ENCODE measurements around the gene TMEM253.

The TMEM253 gene

DNA sequence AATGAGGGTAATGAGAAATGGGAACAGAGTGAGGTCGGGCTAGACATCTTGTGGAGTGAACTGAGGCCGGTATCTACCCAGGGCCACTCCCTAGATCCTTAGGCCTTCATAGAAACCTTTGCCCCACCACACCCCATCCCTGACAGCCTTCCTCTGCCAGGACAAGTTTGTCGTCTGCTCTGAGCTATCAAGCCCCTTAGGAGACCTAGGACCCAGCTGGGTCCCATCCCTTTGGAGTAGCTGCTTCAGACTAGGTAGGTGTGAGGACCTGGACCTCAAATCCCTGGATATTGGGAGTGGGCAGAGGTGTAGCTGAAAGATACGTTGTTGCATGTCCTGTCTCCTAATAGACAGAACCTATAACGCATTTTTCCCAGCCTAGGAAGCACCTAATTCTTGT, at the start of gene TMEM253:
Gene TMEM253, plus strand, starts transcription at position 136 of the 400 bp plus-strand sequence. CDS start 278 bp downstream, outside the sequence.
- peak within 1 kb of the TSS; percentile 20 for H3K27ac Mint-ChIP-seq
- no peak within 1 kb of the TSS for H3K4me3 Mint-ChIP-seq
- H3K27me3 Mint-ChIP-seq, result peaks cover 9% of the 10 kb centered on the region

GRCh38 chr14:21053184-21054122, 47.4 kb upstream of the TMEM253 start:
- Mint-ChIP-seq H3K27me3 (peaks cover 3% of the 10 kb centered on the region), H3K27ac (no peak overlapping the region)

More for the DNA sequence above, at the start of gene TMEM253:
- H3K36me3 Mint-ChIP-seq (ENCODE audit: low read depth), result no peaks in the 10 kb centered on the region
- H3K9me3 Mint-ChIP-seq, result no peaks in the 10 kb centered on the region
- peaks cover 43% of the 10 kb centered on the region for H3K4me1 Mint-ChIP-seq (ENCODE audit: low read depth)

GRCh38 chr14:21054123-21054767, 46.6 kb upstream of the TMEM253 start:
- Mint-ChIP-seq H3K4me1 (ENCODE audit: low read depth) (no peaks in the 10 kb centered on the region), H3K9me3 (no peaks in the 10 kb centered on the region), H3K27ac (no peak overlapping the region), H3K27me3 (no peaks in the 10 kb centered on the region), H3K36me3 (ENCODE audit: low read depth) (no peaks in the 10 kb centered on the region), H3K4me3 (no peak overlapping the region)

More at GRCh38 chr14:21053184-21054122, 47.4 kb upstream of the TMEM253 start:
- H3K4me1 Mint-ChIP-seq (ENCODE audit: low read depth), result no peaks in the 10 kb centered on the region
- no peaks in the 10 kb centered on the region for H3K9me3 Mint-ChIP-seq
- no peaks in the 10 kb centered on the region for H3K36me3 Mint-ChIP-seq (ENCODE audit: low read depth)
- H3K4me3 Mint-ChIP-seq, result no peak overlapping the region

DNA sequence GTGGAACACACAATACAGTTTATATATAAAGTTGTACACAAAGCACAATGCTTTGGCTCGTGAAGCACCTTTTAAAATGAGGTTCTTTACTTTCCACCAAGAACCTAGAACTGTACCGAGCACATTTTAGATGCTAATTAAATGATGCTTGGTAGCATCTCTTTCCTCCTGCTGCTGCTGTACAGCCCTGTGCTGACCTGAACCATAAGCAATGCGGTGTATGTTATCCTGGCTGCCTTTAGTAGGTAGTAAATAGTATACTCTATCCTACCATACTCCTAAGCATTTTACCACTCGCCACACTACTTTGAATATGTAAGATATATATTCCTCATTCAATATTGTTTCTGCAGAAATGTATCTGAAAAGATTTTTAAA, 46.1 kb upstream of the TMEM253 start:
- no peaks in the 10 kb centered on the region for H3K9me3 Mint-ChIP-seq
- H3K4me1 Mint-ChIP-seq (ENCODE audit: low read depth), result no peaks in the 10 kb centered on the region
- no peak overlapping the region for H3K4me3 Mint-ChIP-seq
- no peaks in the 10 kb centered on the region for H3K27me3 Mint-ChIP-seq
- no peak overlapping the region for H3K27ac Mint-ChIP-seq
- H3K36me3 Mint-ChIP-seq (ENCODE audit: low read depth), result no peaks in the 10 kb centered on the region

GRCh38 chr14:21055432-21056117, 45.3 kb upstream of the TMEM253 start:
- Mint-ChIP-seq H3K27ac (no peak overlapping the region), H3K9me3 (no peaks in the 10 kb centered on the region), H3K27me3 (peaks cover 4% of the 10 kb centered on the region), H3K36me3 (ENCODE audit: low read depth) (no peaks in the 10 kb centered on the region), H3K4me1 (ENCODE audit: low read depth) (no peaks in the 10 kb centered on the region), H3K4me3 (no peak overlapping the region)

DNA sequence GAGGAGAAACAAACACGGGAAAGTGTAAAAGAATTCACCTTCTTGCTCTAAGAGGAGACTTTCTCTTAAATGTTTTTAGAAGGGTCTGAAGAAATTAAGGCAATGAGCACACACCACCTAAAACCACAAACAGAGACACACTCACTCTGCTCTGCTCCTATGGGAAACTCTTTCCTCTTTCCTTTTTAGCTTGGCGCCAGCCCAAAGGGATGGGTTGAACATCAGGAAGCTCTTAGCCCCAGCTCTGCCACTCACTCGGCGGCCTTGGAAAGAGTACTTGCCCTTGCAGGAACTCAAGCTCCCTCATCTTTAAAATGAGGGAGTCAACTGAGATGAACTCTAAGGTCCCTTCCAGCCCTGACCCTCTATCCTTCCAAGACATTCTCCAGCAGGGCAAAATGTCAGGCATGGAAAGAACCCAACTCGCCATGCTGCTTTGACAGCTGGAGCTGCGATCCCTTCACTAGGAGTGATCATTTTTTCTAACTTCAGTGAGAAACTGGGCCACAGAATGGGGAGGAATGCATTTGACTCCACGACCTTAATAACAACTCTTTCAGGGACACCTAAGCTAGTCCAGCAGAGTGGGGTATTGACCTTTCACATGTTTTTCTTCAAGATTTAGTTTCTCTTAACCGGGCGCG, 44.2 kb upstream of the TMEM253 start:
- Mint-ChIP-seq H3K36me3 (ENCODE audit: low read depth) (no peaks in the 10 kb centered on the region), H3K4me3 (no peak overlapping the region), H3K27me3 (peaks cover 6% of the 10 kb centered on the region), H3K4me1 (ENCODE audit: low read depth) (no peaks in the 10 kb centered on the region), H3K9me3 (no peaks in the 10 kb centered on the region), H3K27ac (no peak overlapping the region)

DNA sequence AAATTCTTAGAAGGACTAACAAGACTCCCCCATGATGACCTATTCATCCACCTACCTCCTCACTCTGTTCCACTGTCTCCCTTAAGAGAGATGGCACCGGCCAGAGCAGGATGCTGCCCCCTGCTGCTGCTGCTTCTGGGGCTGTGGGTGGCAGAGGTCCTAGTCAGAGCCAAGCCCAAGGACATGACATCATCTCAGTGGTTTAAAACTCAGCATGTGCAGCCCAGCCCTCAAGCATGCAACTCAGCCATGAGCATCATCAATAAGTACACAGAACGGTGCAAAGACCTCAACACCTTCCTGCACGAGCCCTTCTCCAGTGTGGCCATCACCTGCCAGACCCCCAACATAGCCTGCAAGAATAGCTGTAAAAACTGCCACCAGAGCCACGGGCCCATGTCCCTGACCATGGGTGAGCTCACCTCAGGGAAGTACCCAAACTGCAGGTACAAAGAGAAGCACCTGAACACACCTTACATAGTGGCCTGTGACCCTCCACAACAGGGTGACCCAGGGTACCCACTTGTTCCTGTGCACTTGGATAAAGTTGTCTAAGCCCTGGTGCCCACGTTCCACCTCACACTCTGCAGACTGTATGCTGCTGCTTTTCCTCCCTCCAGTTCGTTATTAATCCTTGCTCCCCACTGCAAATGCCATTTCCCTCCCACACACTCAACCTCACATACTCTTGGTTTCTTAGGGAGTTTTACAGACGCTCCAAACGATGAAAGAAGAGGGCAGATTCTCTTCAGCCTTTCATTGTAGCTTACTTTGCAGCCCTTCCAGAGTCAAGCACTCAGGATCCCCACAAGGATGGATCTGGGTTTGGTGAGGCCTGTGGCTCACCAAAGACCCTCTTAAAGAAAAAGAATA, 42.8 kb upstream of the TMEM253 start, which contains the start of gene RNASE8:
Gene RNASE8, plus strand, starts transcription at position 20 of the 873 bp plus-strand sequence. Its CDS starts 71 bp downstream, at position 91.
- H3K36me3 Mint-ChIP-seq (ENCODE audit: low read depth), result no peaks in the 10 kb centered on the region

DNA sequence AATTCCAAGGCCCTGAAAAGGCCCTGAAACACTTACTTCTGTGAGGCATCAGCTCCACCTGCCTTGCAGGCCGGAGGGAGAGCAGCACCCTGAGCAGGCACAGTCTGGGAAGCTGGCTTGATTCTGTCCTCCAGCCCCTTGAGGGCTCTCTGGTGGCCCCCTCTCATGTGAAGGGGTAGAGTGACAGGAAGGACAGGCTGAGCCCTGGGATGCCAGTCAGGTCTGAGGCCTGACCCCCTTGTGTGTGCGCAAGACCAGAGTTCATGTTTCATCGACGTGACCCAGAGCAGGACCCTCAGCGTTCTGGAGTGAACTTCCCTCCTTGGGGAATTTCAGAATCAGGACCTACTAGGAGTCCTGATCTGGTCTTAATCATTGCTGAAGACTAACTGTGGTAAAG, 42.0 kb upstream of the TMEM253 start:
- peaks cover 20% of the 10 kb centered on the region for H3K27me3 Mint-ChIP-seq
- H3K36me3 Mint-ChIP-seq (ENCODE audit: low read depth), result no peaks in the 10 kb centered on the region
- no peaks in the 10 kb centered on the region for H3K9me3 Mint-ChIP-seq
- H3K27ac Mint-ChIP-seq, result no peak overlapping the region
- H3K4me3 Mint-ChIP-seq, result no peak overlapping the region
- H3K4me1 Mint-ChIP-seq (ENCODE audit: low read depth), result no peaks in the 10 kb centered on the region

More for the DNA sequence above, 42.8 kb upstream of the TMEM253 start, which contains the start of gene RNASE8:
- no peak within 1 kb of the TSS for H3K27ac Mint-ChIP-seq
- H3K4me1 Mint-ChIP-seq (ENCODE audit: low read depth), result no peaks in the 10 kb centered on the region
- H3K9me3 Mint-ChIP-seq, result no peaks in the 10 kb centered on the region
- H3K4me3 Mint-ChIP-seq, result no peak within 1 kb of the TSS
- peaks cover 11% of the 10 kb centered on the region for H3K27me3 Mint-ChIP-seq

DNA sequence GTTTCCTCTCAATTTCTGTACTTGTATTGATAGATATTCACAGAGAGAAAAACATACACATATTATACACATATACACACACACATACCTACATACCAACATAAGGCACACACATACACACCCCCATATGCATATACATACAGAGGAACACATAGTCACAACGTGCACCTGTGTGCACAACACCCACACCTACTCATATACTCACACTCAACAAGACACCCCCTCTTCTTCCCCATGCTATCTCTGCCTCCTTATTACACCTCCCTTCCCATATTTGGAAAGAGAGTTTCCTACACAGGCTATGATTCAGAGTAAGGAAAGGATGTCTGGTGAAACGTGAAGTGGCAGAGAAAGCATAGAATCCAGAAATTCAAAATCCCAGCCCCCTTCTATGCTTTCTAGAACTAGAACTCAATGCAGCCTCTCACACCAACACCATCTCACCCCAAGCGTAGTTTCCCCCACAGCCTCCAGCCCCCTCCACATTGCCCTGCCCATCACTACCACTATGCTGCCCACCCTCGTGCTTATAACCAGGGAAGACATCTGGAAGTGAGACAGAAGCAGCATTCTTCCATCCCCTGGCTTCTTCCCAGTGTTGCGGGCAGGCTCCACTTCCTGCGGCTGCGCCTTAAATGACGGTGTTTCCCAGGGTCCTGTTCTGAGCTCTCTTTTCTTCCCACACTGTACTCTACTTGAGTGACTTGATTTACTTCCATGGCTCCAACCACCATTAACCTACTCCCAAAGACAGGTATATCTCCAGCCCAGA, 40.8 kb upstream of the TMEM253 start:
- Mint-ChIP-seq H3K9me3 (no peaks in the 10 kb centered on the region), H3K4me1 (ENCODE audit: low read depth) (no peaks in the 10 kb centered on the region), H3K4me3 (no peak overlapping the region), H3K36me3 (ENCODE audit: low read depth) (no peaks in the 10 kb centered on the region), H3K27ac (no peak overlapping the region), H3K27me3 (peaks cover 22% of the 10 kb centered on the region)

DNA sequence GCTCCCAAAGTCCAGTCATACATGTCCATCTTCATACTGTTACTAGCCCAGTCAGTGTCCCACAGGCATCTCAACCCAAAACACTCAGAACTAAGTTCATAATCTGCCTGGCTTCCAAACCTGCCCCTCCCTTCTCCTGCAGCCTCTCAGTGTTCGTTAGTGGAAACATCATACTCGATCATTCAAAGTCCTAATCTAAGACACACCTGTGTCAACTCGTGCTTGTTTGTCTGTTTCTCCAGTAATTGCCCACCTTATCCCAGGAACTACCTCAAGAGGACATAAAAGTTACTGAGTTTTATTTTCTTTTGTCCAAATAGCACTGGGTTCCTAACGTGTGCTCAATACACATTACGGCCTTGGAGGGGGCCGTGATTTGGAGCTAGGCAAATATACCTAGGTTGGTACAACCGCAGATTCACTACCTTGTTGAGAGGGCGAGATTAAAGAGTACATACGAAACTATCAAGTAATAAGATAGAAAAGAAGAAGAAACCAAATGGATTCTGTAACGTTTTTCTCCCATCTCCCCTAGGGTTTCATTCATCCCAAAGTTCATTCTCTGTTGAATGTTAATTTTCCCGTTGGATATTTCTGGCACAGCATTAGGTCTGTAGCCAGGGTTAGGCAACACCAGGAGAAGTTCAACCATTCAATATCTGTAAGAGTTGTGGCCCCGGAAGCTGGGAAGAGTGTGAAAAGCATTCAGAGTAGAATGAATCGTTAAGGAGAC, 40.1 kb upstream of the TMEM253 start:
- Mint-ChIP-seq H3K27ac (no peak overlapping the region), H3K36me3 (ENCODE audit: low read depth) (no peaks in the 10 kb centered on the region), H3K4me3 (no peak overlapping the region), H3K27me3 (peaks cover 29% of the 10 kb centered on the region), H3K4me1 (ENCODE audit: low read depth) (no peaks in the 10 kb centered on the region), H3K9me3 (no peaks in the 10 kb centered on the region)

DNA sequence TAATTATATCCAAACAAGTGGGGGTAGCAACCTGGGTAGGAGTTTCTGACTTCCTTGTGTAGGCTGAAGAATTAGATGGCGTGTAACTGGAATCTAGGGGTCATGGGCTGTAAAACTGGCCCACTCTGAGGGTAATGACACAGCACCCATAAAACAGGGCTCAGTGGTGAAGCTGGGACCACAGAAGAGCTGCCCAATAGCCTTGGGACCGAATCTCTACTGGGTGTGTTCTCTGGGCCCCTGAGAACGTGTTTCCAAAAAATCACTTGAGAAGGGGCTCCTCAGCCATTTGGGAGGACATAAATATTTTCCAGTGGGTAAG, 39.6 kb upstream of the TMEM253 start:
- no peaks in the 10 kb centered on the region for H3K4me1 Mint-ChIP-seq (ENCODE audit: low read depth)
- H3K36me3 Mint-ChIP-seq (ENCODE audit: low read depth), result no peaks in the 10 kb centered on the region
- no peaks in the 10 kb centered on the region for H3K9me3 Mint-ChIP-seq
- H3K27me3 Mint-ChIP-seq, result peaks cover 33% of the 10 kb centered on the region
- no peak overlapping the region for H3K4me3 Mint-ChIP-seq
- H3K27ac Mint-ChIP-seq, result no peak overlapping the region

- Mint-ChIP-seq H3K27me3 (peaks cover 51% of the 10 kb centered on the region), H3K4me3 (no peak overlapping the region), H3K27ac (no peak overlapping the region), H3K36me3 (ENCODE audit: low read depth) (no peaks in the 10 kb centered on the region), H3K9me3 (no peaks in the 10 kb centered on the region), H3K4me1 (ENCODE audit: low read depth) (peaks cover 2% of the 10 kb centered on the region)
Measured at GRCh38 chr14:21063479-21063878, 37.4 kb upstream of the TMEM253 start.
